ENCODE measurements around the gene DOCK3. TPM values are rescaled to one million over a fixed set of nuclear protein-coding genes. Genes with fewer than 3 reads are reported as not detected.

The DOCK3 gene
- total RNA-seq, 1 donor from 2014 or later, result 0.52 TPM

GRCh38 chr3:50651445-50651844 lies 23.3 kb upstream of the DOCK3 start:
- H3K4me3 ChIP-seq (ENCODE audit: low read depth, low read length), result no peak overlapping the region
- no peak for DNase-seq (ENCODE audit: low read depth)
- TF ChIP-seq CTCF (conservative IDR thresholded peaks at IDR 0.05; ENCODE audit: low read depth, low read length), result no peak

- DNase-seq (ENCODE audit: low read depth), result no peak
- H3K4me3 ChIP-seq (ENCODE audit: low read depth, low read length), result no peak overlapping the region
- no peak for TF ChIP-seq CTCF (conservative IDR thresholded peaks at IDR 0.05; ENCODE audit: low read depth, low read length)
Observed at GRCh38 chr3:50651920-50652529, 22.7 kb upstream of the DOCK3 start.

- no peak overlapping the region for H3K4me3 ChIP-seq (ENCODE audit: low read depth, low read length)
- peak; percentile 75 for TF ChIP-seq CTCF (conservative IDR thresholded peaks at IDR 0.05; ENCODE audit: low read depth, low read length)
- DNase-seq (ENCODE audit: low read depth), result no peak
Observed at GRCh38 chr3:50652709-50653108, 22.0 kb upstream of the DOCK3 start.

GRCh38 chr3:50653937-50654595 lies 20.7 kb upstream of the DOCK3 start:
- no peak for DNase-seq (ENCODE audit: low read depth)
- no peak overlapping the region for H3K4me3 ChIP-seq (ENCODE audit: low read depth, low read length)
- no peak for TF ChIP-seq CTCF (conservative IDR thresholded peaks at IDR 0.05; ENCODE audit: low read depth, low read length)

GRCh38 chr3:50655009-50655830 lies 19.5 kb upstream of the DOCK3 start:
- DNase-seq (ENCODE audit: low read depth), result no peak
- no peak overlapping the region for H3K4me3 ChIP-seq (ENCODE audit: low read depth, low read length)
- no peak for TF ChIP-seq CTCF (conservative IDR thresholded peaks at IDR 0.05; ENCODE audit: low read depth, low read length)

GRCh38 chr3:50656417-50657195 lies 18.1 kb upstream of the DOCK3 start:
- no peak for DNase-seq (ENCODE audit: low read depth)
- no peak for TF ChIP-seq CTCF (conservative IDR thresholded peaks at IDR 0.05; ENCODE audit: low read depth, low read length)
- H3K4me3 ChIP-seq (ENCODE audit: low read depth, low read length), result no peak overlapping the region

All from epithelial cell of proximal tubule (primary cell).